Keratinocyte (primary cell): Measurements from ENCODE around the gene DDX51.

ENCODE experiments used
- CTCF ChIP-seq, 3 experiments: IDR thresholded peaks in 1 of 3; conservative IDR thresholded peaks in 1 of 3; optimal IDR thresholded peaks in 1 of 3; 2 replicates in 2 of 3; 3 replicates in 1 of 3; pipeline versions ENCODE3 to v1.5.1; 2011; ENCODE audit warnings: low read length in 3 of 3, mild to moderate bottlenecking in 3 of 3, moderate library complexity in 2 of 3, control low read depth in 1 of 3, inconsistent platforms in 1 of 3; ENCODE audit not compliant: insufficient read depth in 2 of 3; ENCODE audit errors: extremely low read depth in 1 of 3
- EZH2 ChIP-seq: IDR thresholded peaks from one replicate; pipeline ENCODE4 v1.6.1; 2012; ENCODE audit warnings: inconsistent platforms, mild to moderate bottlenecking, low read length, moderate library complexity

DNA sequence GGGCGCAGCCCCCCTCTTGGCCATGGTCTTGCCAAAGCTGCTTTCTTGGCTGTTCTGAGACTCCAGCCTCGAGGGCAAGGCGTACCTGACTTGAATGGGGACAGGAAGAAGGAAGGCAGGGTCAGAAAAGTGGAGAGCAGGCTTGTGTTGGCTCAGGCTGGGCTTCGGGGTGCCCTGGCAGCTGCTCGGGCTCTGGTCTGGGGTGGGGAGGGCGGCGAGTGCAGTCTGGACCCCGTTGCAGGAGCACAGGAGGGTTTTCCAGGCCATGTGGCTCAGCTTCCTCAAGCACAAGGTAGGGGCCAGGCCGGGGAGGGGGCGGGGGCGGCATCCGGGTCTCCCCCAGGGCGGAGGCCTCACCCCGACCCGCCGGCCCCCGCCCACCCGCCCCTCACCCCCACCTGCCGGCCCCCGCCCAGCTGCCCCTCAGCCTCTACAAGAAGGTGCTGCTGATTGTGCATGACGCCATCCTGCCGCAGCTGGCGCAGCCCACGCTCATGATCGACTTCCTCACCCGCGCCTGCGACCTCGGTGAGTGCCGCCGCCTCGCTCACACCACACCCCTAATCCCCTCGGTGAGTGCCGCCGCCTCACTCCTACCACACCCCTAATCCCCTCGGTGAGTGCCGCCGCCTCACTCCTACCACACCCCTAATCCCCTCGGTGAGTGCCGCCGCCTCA is 4.4 kb upstream of the DDX51 start:
- TF ChIP-seq CTCF (optimal IDR thresholded peaks at IDR 0.05 in 1 of 3, IDR thresholded peaks at IDR 0.05 in 1 of 3, conservative IDR thresholded peaks at IDR 0.05 in 1 of 3; ENCODE audit: extremely low read depth in 1 of 3, insufficient read depth in 2 of 3, low read length in 3 of 3), result no peak
- no peak for TF ChIP-seq EZH2
